Measurements from ENCODE around the gene PDSS2.

GRCh38 chr6:107284805-107285204 is 174.6 kb downstream of the PDSS2 start:
- TF ChIP-seq CTCF (IDR thresholded peaks at IDR 0.05) (no peak), POLR2A (IDR thresholded peaks at IDR 0.05) (no peak)

Data from heart left ventricle (tissue), 13 donors.